ENCODE measurements around the gene SMARCA4. TPM values are rescaled to one million over a fixed set of nuclear protein-coding genes. Genes with fewer than 3 reads are reported as not detected.
"Not testable (repeated sequence)": the region's sequence is repeated elsewhere in the genome, so short reads cannot be mapped to it uniquely, and the experiment has no call there.

SMARCA4 gene
- total RNA-seq, 1 donor: 135 TPM

GRCh38 chr19:10928563-10929401 lies 32.0 kb upstream of the SMARCA4 start, which contains the start of the genes TIMM29 and YIPF2:
Gene TIMM29, plus strand, starts transcription at chr19:10928811. Its CDS starts 12 bp downstream, at chr19:10928823.
Gene YIPF2, minus strand, starts transcription at chr19:10928639. Its CDS starts 229 bp downstream, at chr19:10928410.
- DNase-seq (ENCODE audit: low read depth in 2 of 3, low spot score in 2 of 3): peak; percentile 82 to 96 (median 94)

- no peak for DNase-seq (ENCODE audit: low read depth in 2 of 3, low spot score in 2 of 3)
These were observed 31.4 kb upstream of the SMARCA4 start for GRCh38 chr19:10929402-10929794.

- no peak for DNase-seq (ENCODE audit: low read depth in 2 of 3, low spot score in 2 of 3)
These were observed 25.3 kb upstream of the SMARCA4 start for GRCh38 chr19:10935371-10936059.

- DNase-seq (ENCODE audit: low read depth in 2 of 3, low spot score in 2 of 3): peak in 2 of 3 donors; percentile 70 to 82
These were observed 24.2 kb upstream of the SMARCA4 start for GRCh38 chr19:10936661-10937084.

GRCh38 chr19:10941649-10942048 lies 19.2 kb upstream of the SMARCA4 start:
- not testable (repeated sequence) for DNase-seq (ENCODE audit: low read depth in 2 of 3, low spot score in 2 of 3)

- not testable (repeated sequence) for DNase-seq (ENCODE audit: low read depth in 2 of 3, low spot score in 2 of 3)
These were observed 17.4 kb upstream of the SMARCA4 start for GRCh38 chr19:10943412-10943811.

GRCh38 chr19:10945264-10945663 lies 15.6 kb upstream of the SMARCA4 start:
- DNase-seq (ENCODE audit: low read depth in 2 of 3, low spot score in 2 of 3): no peak

- no peak for DNase-seq (ENCODE audit: low read depth in 2 of 3, low spot score in 2 of 3)
These were observed 13.7 kb upstream of the SMARCA4 start for GRCh38 chr19:10946958-10947657.

- DNase-seq (ENCODE audit: low read depth in 2 of 3, low spot score in 2 of 3): no peak
These were observed 8.0 kb upstream of the SMARCA4 start for GRCh38 chr19:10952809-10953208.

- DNase-seq (ENCODE audit: low read depth in 2 of 3, low spot score in 2 of 3): not testable (repeated sequence)
These were observed 1.4 kb upstream of the SMARCA4 start for GRCh38 chr19:10959277-10959968.

- no peak for DNase-seq (ENCODE audit: low read depth in 2 of 3, low spot score in 2 of 3)
These were observed 437 bp downstream of the SMARCA4 start for GRCh38 chr19:10961073-10961860.

- DNase-seq (ENCODE audit: low read depth in 2 of 3, low spot score in 2 of 3): no peak
These were observed 2.0 kb downstream of the SMARCA4 start for GRCh38 chr19:10962863-10963262.

- DNase-seq (ENCODE audit: low read depth in 2 of 3, low spot score in 2 of 3): no peak
These were observed 3.0 kb downstream of the SMARCA4 start for GRCh38 chr19:10963865-10964264.

- DNase-seq (ENCODE audit: low read depth in 2 of 3, low spot score in 2 of 3): no peak
These were observed 4.1 kb downstream of the SMARCA4 start for GRCh38 chr19:10964903-10965302.

GRCh38 chr19:10965398-10965797 lies 4.6 kb downstream of the SMARCA4 start:
- no peak for DNase-seq (ENCODE audit: low read depth in 2 of 3, low spot score in 2 of 3)

- DNase-seq (ENCODE audit: low read depth in 2 of 3, low spot score in 2 of 3): no peak
These were observed 6.0 kb downstream of the SMARCA4 start for GRCh38 chr19:10966809-10967208.

- no peak for DNase-seq (ENCODE audit: low read depth in 2 of 3, low spot score in 2 of 3)
These were observed 7.8 kb downstream of the SMARCA4 start for GRCh38 chr19:10968527-10969135.

GRCh38 chr19:10971107-10971726 lies 10.4 kb downstream of the SMARCA4 start:
- no peak for DNase-seq (ENCODE audit: low read depth in 2 of 3, low spot score in 2 of 3)

Data from hematopoietic multipotent progenitor cell (in vitro differentiated cells).